RCC 7860 (cell line): ENCODE measurements around the gene PIGM.

Source experiments
- DNase-seq: peaks from one replicate; pipeline ENCODE4 v3.0.0-alpha.2; 2015; ENCODE audit warnings: low spot score
- FAIRE-seq: peaks from 2 replicates; lab custom pipeline; 2012; peaks lifted over from hg19 to GRCh38; lab: Jason Lieb, UNC

Gene PIGM

DNA sequence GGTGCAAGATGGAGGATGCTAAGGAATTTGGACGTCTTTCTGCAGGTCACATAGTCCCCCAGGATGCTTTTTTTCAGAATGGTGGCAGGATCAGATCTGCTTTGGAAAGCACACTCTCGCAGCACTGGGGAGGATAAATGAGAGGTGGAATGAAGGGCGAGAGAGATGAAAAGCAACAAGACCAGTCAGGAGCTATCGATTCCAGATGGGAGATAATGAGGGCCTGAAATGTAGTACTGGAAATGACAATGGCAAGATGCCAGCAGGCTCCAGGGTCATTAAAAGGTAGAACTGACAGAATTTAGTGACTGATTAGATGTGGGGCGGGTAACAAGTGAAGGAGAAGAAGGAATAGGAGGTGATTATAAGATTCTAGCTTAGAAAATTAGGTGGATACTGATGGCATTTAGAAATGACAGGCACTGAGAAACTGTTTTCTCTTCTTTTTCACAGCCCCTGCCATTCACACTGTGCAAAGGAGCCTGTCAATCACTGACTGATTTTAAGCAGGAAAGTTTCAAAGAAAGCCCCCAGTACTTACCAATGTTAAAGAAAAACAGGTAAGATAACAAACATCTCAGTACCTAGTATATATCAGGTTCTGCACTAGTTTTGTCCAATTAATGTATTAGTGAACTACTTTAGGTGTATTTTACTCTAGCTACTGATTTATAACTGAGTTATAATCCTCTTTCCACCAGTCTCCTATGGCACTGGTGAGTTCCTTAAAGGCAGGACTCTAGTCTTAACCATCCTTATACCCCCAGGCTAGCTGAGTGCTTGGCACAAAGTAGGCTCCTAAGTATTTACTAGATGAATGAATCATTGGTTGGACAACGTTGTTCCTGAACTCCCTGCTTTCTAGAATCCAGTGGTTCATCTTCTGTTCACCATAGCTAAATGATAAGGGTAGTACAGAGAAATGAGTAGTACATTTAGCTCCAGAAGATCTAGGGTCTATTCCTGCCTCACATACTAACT, 9.2 kb downstream of the PIGM start:
- FAIRE-seq (no peak), DNase-seq (no peak)

- no peak for FAIRE-seq
Measured at GRCh38 chr1:160021376-160022074, 10.3 kb downstream of the PIGM start.

GRCh38 chr1:160020196-160020595, 11.6 kb downstream of the PIGM start:
- FAIRE-seq (no peak), DNase-seq (no peak)

More at GRCh38 chr1:160021376-160022074, 10.3 kb downstream of the PIGM start:
- DNase-seq: no peak

GRCh38 chr1:160018900-160019299, 12.9 kb downstream of the PIGM start:
- peak; percentile 34 for FAIRE-seq
- DNase-seq: no peak

DNA sequence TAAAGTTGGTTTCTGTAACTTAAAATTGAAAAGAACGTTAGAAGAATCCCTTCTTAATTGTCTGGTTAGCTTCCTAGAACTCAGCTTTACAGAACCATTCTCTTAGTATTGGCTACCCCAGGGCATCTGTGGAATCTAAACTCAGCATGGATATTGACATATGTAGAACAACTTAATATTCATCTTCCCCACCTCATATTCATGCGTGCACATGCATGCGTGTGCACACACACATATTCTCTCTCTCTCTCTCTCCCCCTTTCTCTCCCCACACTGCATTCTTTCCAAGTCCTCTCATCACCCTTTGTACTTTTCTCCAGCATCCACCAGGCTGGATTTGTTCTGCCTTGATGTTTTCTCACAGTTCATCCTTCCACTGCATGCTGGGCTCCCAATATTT, 13.4 kb downstream of the PIGM start:
- no peak for DNase-seq

DNA sequence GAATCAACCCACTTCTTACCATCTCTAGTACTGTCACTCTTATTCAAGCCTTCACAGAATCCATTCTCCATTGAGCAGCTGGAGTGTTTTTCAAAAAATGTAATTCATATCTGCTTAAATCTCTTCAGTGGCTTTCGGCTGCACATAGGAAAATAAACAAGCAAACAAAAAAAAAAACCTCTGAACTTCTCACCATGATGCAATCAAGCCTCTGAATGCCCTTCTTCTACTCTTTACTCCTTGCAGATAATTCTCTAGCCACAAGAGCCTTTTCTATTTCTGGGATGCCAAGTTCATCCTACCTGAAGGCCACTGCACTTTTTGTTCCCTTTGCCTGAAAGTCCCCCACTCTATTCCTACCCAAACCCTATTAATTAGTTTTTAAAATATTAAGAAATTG, 14.2 kb downstream of the PIGM start:
- FAIRE-seq (no peak), DNase-seq (no peak)

More for the DNA sequence above, 13.4 kb downstream of the PIGM start:
- FAIRE-seq: no peak

GRCh38 chr1:160011781-160012180, 20.0 kb downstream of the PIGM start:
- no peak for FAIRE-seq
- DNase-seq: no peak

DNA sequence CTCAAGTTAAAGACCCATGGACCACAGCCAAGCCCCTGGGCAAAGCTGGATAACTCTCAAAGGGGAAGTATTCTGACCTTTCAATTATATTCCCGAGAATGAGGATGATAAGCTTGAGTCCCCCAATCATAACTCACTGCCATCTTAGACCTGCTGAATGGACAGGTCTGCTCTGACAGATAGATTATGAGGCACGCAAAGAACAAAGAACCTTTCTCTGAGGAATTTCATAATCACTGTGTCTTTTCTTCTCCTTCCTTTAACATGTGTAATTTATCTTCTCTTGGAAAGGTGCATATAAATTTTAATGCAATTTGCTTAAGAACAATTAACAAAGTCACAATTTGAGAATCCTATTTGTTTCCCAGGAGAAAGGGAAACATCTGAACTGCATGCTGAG, 22.0 kb downstream of the PIGM start:
- DNase-seq (no peak), FAIRE-seq (no peak)

DNA sequence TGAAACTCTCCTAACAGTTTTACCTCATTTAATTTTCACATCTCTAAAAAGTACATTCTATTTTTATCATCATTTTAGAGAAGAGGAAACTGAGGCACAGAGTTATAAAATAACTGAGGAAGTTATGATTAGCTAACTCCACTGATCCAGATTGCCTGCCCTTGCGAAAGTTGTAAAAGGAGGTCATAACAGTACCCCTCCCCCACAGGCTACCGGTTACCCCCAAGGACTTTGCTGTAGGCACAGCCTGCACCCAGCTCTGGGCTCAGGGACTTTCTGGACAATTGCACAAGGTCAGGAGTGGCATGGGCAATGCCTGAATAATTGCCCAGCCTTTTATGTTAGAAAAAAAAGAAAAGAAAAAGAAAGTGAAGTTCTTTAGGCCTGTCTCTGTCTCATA, 22.7 kb downstream of the PIGM start:
- no peak for FAIRE-seq
- DNase-seq: no peak

DNA sequence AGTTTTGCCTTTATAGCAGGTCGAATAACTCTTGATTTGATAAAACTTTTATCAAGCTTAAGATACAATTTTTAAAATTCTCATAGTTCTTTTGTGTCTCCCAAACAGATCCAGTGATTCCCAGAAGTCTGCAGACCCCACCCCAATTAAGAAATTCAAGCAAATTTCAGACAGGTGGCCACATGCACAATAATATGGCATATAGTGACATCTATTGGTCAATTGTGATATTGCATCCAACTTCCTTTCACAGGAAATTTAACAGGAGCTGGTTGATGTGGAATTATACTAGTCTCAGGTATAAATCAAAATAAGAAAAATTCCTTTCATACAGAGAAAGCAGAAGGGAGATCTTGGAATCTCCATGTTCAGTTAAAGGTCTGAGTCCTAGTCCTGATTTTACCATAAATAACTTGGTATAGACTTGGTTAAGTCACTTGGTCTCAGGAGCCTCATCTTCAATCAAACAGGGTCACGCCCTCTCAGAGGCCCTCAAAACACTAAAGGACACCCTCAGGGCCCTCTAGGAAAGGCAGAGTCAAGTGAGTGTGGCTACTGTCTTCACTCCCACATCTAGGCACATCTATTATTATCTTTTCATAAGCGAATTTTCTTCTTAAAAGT, 24.1 kb downstream of the PIGM start:
- DNase-seq: no peak
- FAIRE-seq: peak; percentile 63

GRCh38 chr1:160006312-160006940, 25.4 kb downstream of the PIGM start:
- DNase-seq: peak; percentile 54
- FAIRE-seq: peak; percentile 69

DNA sequence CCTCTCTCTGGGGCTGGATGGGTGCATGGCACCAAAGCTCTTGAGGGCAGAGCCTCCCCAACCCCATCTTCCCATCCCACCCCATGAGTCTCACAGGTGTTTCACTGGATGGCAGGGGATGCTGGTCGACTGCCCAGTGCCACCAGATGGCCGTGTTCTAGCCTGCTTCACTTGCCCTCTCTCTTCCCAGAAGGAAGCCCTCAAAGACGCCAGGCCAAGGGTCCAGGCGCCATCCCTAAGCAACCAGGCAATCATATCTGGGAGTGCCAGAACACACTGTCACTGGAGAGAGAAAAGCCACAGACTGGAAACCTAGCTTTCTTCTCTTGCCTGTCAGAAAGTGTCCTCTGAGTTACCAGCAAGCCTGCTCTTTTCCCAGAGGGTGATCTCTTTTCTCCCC, 26.7 kb downstream of the PIGM start:
- FAIRE-seq (no peak), DNase-seq (no peak)

DNA sequence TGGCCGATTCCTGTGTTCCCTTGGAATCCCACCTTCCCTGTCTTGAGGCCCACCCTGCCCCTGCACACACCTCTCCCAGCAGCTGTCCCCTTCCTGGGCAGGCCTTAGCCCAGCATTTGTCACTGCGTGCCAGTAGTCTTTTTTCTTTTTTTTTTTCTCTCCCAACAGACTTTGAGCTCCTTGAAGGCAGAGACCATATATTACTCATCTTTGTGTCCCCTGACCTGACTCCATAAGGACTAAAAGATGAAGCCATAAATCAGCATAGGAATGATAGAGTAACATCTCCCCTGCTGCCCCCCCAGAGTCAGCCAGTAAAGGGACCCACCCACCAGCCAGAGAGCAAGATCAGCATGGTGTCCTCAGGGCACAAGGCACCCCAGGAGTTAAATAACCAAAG, 27.4 kb downstream of the PIGM start:
- FAIRE-seq (no peak), DNase-seq (no peak)

- FAIRE-seq (no peak), DNase-seq (no peak)
Measured at GRCh38 chr1:160004001-160004400, 27.8 kb downstream of the PIGM start.

DNA sequence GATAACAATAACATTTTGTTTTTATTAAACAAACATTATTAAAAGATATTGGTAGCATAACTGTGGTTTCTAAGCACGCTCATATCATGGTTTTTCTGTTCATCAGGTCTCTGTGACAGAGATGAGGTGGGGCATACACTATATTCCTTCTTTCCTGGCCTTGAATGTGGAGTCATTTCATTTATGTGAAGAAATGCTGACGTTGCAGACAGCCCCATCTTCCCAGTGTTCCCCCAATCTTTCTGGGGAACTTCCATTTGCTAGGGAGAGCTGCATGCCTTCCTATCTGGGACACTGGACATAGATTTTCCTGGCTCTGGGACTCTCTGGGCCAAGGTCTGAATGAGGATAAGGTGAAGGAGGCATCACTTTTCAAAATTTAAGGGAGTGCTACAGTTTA, 30.4 kb downstream of the PIGM start:
- FAIRE-seq (no peak), DNase-seq (no peak)

GRCh38 chr1:159999204-159999603, 32.6 kb downstream of the PIGM start:
- no peak for FAIRE-seq
- DNase-seq: no peak

GRCh38 chr1:159996653-159997052, 35.1 kb downstream of the PIGM start:
- no peak for FAIRE-seq
- DNase-seq: peak; percentile 44

DNA sequence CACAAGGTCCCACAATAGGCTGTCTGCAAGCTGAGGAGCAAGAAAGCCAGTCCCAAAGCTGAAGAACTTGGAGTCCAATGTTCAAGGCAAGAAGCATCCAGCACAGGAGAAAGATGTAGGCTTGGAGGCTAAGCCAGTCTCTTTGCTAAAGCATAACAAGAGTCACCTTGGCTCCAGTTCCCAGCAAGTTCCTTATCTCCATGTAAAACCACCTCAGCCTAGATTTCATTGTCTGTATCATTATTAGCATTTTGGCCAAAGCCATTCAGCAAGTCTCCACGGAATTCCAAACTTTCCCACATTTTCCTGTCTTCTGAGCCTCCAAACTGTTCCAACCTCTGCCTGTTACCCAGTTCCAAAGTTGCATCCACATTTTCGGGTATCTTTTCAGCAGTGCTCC, 36.9 kb downstream of the PIGM start:
- no peak for DNase-seq
- FAIRE-seq: no peak

DNA sequence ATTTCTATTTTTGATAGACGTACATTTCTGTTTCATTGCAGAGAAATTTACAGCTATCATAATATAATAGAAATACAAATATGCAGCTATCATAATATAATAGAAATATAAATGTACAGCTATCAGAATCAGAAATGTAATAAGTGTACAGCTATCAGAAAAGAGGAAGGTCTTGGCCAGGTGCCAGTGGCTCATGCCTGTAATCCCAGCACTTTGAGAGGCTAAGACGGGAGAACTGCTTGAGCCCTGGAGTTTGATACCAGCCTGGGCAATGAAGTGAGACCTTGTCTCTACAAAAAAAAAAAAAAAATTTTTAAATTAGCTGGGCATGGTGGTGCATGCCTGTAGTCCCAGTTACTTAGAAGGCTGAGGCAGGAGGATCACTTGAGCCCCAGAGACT, 37.9 kb downstream of the PIGM start:
- no peak for DNase-seq
- FAIRE-seq: no peak

GRCh38 chr1:159992161-159992560, 39.6 kb downstream of the PIGM start:
- DNase-seq (no peak), FAIRE-seq (no peak)

DNA sequence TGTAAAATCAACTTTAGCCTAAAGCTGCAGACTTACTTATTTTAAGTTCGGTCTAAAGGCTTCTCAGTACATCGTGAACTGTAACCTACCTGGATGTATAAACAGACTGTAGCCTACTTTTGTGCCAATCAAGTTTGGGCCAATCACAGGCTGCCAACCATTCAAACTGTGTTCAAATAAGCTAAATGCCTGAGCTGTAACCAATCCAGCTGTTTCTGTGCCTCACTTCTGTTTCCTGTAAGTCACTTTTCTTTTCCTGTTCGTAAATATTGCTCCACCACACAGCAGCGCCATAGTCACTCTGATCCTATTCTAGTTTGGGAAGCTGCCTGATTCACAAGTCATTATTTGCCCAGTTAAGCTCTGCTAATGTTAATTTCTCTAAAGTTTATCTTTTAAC, 40.3 kb downstream of the PIGM start:
- FAIRE-seq (no peak), DNase-seq (no peak)
